Pancreas (tissue), 10 donors: ENCODE measurements around the gene SPAG8. TPM values are rescaled to one million over a fixed set of nuclear protein-coding genes. Genes with fewer than 3 reads are reported as not detected.

Experiments
- ATAC-seq, 4 donors: fragments of 200-7000 bp; cut with Tn5 transposase; one replicate each; pipeline versions ENCODE4 v1.8.0 to v1.9.1; 2020; ENCODE audit warnings: mild to moderate bottlenecking in 4 of 4, moderate library complexity in 4 of 4
- DNase-seq, 6 donors: peaks; one replicate each; pipeline ENCODE4 v3.0.0-alpha.2; 2020
- FAIRE-seq: peaks from 2 replicates; lab custom pipeline; 2012; peaks lifted over from hg19 to GRCh38; lab: Jason Lieb, UNC
- H3K27ac ChIP-seq, 4 donors: fragments of 200-600 bp; sonication (generic); 1 replicate in 3 of 4; 2 replicates in 1 of 4; pipeline versions ENCODE4 v1.5.0 to v1.8.0; 2020
- H3K27me3 ChIP-seq, 4 donors: fragments of 200-600 bp; one replicate each; pipeline ENCODE4 v1.8.0; 2021
- H3K36me3 ChIP-seq, 3 donors: fragments of 200-600 bp; sonication (generic) in 1 of 3; one replicate each; pipeline versions ENCODE4 v1.5.0 to v1.8.0; 2020 to 2021
- H3K4me1 ChIP-seq, 3 donors: fragments of 200-600 bp; one replicate each; pipeline ENCODE4 v1.8.0; 2021
- H3K4me3 ChIP-seq, 4 donors: fragments of 200-600 bp; sonication (generic) in 2 of 4; one replicate each; pipeline versions ENCODE4 v1.5.0 to v1.8.0; 2020 to 2021
- H3K9me3 ChIP-seq, 4 donors: fragments of 200-600 bp; one replicate each; pipeline ENCODE4 v1.8.0; 2021
- CTCF ChIP-seq, 4 donors: fragments of 200-600 bp; sonication (generic) in 3 of 4; IDR thresholded peaks; one replicate each; pipeline versions ENCODE4 v1.5.0 to v1.8.0; 2021; ENCODE audit warnings: antibody characterized with exemption in 4 of 4
- WGBS, 2 donors: extraction: QIAGEN DNeasy Blood & Tissue Kit; methylation state at CpG; one replicate each; pipeline ENCODE4 v1.1.7; 2013; 5-methylcytosine and 5-hydroxymethylcytosine counted together
- intact Hi-C, 3 donors: fragments of 100-400 bp; cut with DNase I; formaldehyde crosslinking; loops; one replicate each; pipeline versions ENCODE4 v1.11.1 to v1.14.2; 2022
- polyA plus RNA-seq, 2 donors: library from polyadenylated mRNA; stranded (reverse); fragments of 200-250 nt; gene quantifications; one replicate each; pipeline ENCODE4 v1.2.3, GENCODE V29; 2013
- total RNA-seq, 6 donors: library from RNA; stranded (reverse); fragmentation: NEBNext Ultra II Directional in 4 of 6; extraction: Animal tissue kit (Norgen Biotek cat#: 25700) in 4 of 6; gene quantifications; one replicate each; pipeline versions ENCODE4 v1.2.1 to v1.2.4, GENCODE V29; 2021 to 2023
- donor health status: healthy with polysubstance abuse.
- donor health status: DM: no; HTN: no; CAD: no; lungs with moderate emphysema.
- donor health status: DM: no; HTN: no; CAD: no.
- donor health status: control.
- donor health status: control.
- donor health status: Bipolar disorder and iron deficiency.
- donor health status: DM: yes; HTN: yes; CAD: no.
- donor health status: DM: no; HTN: no; CAD: no.
- donor health status: DM: no; HTN: no; CAD: no.
- donor health status: DM: yes; HTN: yes; CAD: no.

The SPAG8 gene
- total and polyA plus RNA-seq, 8 donors: 0.52 to 3.1 (median 1.0) TPM

- Histone ChIP-seq H3K4me1 (no peaks in the 10 kb centered on the region), H3K9me3 (no peaks in the 10 kb centered on the region), H3K27ac (no peak overlapping the region), H3K36me3 (no peaks in the 10 kb centered on the region), H3K27me3 (no peaks in the 10 kb centered on the region), H3K4me3 (no peak overlapping the region)
- intact Hi-C loops: loop anchor here in 1 of 3 donors (10.0 kb wide), 1 partner anchor 76 kb away; the partner anchor contains the start of gene OR13J1
- TF ChIP-seq CTCF (IDR thresholded peaks at IDR 0.05): no peak
- 89 to 93% methylated on average over 4 of the region's 4 CpGs for WGBS, 2 donors
- peak in 3 of 4 donors; percentile 16 to 68 (median 60) for ATAC-seq
- FAIRE-seq: no peak
- no peak for DNase-seq
Observed at GRCh38 chr9:35798658-35799374, 13.2 kb downstream of the SPAG8 start.

- intact Hi-C loops: loop anchor here in 1 of 3 donors (10.0 kb wide), 1 partner anchor 77 kb away; the partner anchor contains the start of gene OR13J1
- H3K27ac ChIP-seq: no peak overlapping the region
Observed at GRCh38 chr9:35797311-35798109, 14.6 kb downstream of the SPAG8 start.

GRCh38 chr9:35795695-35796094, 16.4 kb downstream of the SPAG8 start:
- no peak for TF ChIP-seq CTCF (IDR thresholded peaks at IDR 0.05)
- H3K9me3 ChIP-seq: no peaks in the 10 kb centered on the region
- no peaks in the 10 kb centered on the region for H3K27me3 ChIP-seq
- no peaks in the 10 kb centered on the region for H3K36me3 ChIP-seq
- no peak for DNase-seq
- no peak for FAIRE-seq
- no peak overlapping the region for H3K27ac ChIP-seq
- no peak for ATAC-seq
- H3K4me1 ChIP-seq: no peaks in the 10 kb centered on the region
- intact Hi-C loops: loop anchor here in 1 of 3 donors (10.0 kb wide), 1 partner anchor 79 kb away; the partner anchor contains the start of gene OR13J1
- no peak overlapping the region for H3K4me3 ChIP-seq

More at GRCh38 chr9:35797311-35798109, 14.6 kb downstream of the SPAG8 start:
- no peak for TF ChIP-seq CTCF (IDR thresholded peaks at IDR 0.05)
- H3K36me3 ChIP-seq: no peaks in the 10 kb centered on the region
- peak in 1 of 4 donors; percentile 16 for ATAC-seq
- no peak for DNase-seq
- H3K9me3 ChIP-seq: no peaks in the 10 kb centered on the region
- H3K4me1 ChIP-seq: no peaks in the 10 kb centered on the region
- H3K27me3 ChIP-seq: no peaks in the 10 kb centered on the region
- FAIRE-seq: no peak
- 79 to 80% methylated on average over 6 of the region's 6 CpGs for WGBS, 2 donors
- no peak overlapping the region for H3K4me3 ChIP-seq

DNA sequence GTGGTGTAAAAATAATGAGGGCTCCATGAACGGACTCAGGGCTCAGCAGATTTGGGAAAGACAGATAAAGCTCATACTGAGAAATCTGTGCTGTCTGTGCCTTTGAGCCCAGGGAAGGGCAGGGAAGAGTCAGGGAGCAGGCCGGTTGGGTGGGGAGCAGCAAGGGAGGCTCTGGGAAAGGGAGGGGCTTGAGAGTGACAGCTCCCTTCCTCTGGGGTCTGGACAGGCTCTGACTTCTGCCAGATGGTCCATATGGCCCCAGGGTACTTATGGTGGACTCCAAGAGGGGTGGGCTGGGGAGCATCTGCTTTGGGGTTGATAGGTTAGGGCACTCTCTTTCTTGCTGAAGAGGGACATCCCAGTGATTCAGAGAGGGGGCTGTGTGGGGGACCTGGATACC, 18.6 kb downstream of the SPAG8 start:
- no peaks in the 10 kb centered on the region for H3K4me1 ChIP-seq
- H3K36me3 ChIP-seq: no peaks in the 10 kb centered on the region
- WGBS, 2 donors: 79 to 82% methylated on average over 2 of the region's 2 CpGs
- H3K9me3 ChIP-seq: no peaks in the 10 kb centered on the region
- no peak overlapping the region for H3K4me3 ChIP-seq
- no peak for FAIRE-seq
- intact Hi-C loops: loop anchor here (5.0 to 10.0 kb wide), 3 partner anchors 81 to 99 kb away; partner anchors contain the start of gene OR13J1 (in 1 of the 3)
- no peak overlapping the region for H3K27ac ChIP-seq
- H3K27me3 ChIP-seq: no peaks in the 10 kb centered on the region
- ATAC-seq: no peak
- DNase-seq: no peak
- TF ChIP-seq CTCF (IDR thresholded peaks at IDR 0.05): no peak
